SW 1271 (cell line): ENCODE data around the gene CNTNAP3B.
"Not testable (repeated sequence)": the region's sequence is repeated elsewhere in the genome, so short reads cannot be mapped to it uniquely, and the experiment has no call there.

Experiments used
- DNase-seq, 2 experiments: peaks; one replicate each; lab custom pipeline; 2025; lab: John Stamatoyannopoulos, UW

CNTNAP3B gene

DNA sequence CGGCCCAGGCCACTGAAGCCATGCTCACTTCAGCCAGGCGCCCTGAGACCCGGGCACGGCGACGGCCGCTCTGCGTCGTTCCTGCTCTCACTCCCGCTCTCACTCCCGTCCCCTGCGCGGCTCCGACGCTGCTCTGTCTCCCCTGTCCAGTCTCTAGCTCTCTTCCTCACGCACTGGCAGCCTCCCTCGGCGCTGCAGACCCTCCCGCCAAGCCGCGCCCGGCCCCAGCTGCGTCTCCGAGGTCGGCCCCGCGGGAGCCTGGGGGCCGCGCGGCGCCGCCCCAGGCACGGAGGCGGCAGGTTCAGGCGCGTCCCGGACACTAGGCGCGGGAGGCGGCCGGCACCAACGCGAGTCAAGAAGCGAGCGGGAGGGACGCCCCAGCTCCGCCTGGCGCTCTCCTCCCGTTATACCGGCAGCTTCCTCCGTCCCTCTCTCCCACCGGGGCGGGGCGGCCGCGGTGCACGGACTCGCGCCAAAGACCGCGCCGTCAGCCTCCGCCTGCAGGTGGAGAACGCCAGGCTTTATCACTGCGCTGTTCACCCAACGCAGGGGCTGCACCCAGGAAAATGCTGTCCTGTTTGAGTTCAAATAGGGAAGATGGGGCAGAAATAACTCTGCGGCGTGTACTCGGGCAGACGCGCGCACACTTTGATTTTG is at the start of gene CNTNAP3B:
CNTNAP3B (minus strand) TSS at position 354 of the 657 bp plus-strand sequence; CDS start at position 22, 332 bp downstream.
- not testable (repeated sequence) for DNase-seq

DNA sequence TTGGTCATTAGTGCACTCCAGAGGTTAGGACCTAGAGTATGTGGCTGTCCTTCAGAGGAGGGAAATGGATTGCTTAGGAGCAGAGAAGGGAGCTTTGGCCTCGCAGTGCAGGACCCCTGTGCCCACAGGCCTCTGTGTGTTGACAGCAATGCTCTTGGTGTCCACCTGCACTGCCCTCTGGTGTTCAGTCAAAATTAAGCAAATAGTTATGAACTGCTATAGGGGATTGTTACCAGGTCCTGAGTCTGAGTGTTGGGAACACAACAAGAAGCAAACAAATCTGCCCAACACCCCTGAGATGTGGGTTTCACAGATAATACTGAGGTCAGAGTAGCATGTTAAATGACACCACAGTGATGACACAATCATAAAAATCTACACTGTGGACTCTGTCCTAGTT is 31.1 kb upstream of the CNTNAP3B start:
- DNase-seq: not testable (repeated sequence)

DNA sequence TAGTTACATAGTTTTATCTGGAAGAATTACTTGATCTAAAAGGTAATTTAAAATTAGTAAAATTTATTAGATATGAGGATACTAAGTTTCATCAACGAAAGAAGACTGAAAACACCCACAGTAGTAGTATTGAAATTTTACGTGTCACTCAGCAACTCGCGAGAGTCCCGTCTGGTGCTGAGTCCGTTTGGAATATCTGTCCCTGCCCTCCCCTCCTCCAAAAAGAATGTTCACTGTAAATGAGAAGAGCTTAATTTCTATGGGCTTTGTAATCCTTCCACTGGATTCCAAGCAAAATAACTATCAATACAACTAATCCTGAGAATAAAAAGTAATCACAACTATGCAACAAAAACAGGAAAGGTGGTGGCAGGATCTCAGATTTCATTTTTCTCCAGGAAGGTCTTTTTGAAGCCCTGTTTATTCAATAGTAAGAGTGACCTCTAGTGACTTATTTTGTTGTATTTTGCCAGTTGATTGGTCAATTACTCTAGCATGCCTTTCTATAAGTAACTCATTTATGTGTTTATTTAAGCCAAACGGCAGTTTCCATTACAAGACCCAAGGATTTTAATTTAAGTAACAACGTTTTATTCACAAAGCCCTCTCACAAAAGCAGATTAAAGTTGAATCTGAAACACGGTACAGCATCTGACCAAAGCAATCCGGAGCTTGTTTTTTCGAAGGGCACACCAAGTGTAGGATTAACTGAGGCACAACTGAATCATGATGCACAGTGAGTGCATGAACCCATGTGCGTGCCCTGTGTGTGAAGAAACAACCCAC is 2.0 kb downstream of the CNTNAP3B start:
- peak in 1 of 2 experiments; percentile 5 for DNase-seq

DNA sequence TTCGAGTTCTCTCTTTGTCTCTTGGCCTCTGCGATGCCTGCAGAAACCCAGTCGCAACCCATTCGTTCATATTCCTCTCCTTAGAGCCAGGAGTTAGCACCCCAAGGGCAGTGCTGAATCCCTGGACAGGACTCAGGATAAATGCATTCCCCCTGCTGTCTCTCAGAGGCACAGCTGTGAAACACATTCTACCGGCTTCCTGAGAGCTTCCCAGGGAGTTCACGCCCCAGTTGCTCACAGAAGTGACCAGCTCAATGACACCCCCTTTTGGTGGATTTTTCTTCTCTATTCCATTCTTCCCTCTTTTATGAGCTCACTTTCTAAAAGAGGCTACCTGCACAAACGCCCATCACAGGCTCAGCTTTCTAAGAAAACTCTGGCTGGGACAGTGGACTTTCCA is 8.2 kb downstream of the CNTNAP3B start:
- DNase-seq: not testable (repeated sequence)

DNA sequence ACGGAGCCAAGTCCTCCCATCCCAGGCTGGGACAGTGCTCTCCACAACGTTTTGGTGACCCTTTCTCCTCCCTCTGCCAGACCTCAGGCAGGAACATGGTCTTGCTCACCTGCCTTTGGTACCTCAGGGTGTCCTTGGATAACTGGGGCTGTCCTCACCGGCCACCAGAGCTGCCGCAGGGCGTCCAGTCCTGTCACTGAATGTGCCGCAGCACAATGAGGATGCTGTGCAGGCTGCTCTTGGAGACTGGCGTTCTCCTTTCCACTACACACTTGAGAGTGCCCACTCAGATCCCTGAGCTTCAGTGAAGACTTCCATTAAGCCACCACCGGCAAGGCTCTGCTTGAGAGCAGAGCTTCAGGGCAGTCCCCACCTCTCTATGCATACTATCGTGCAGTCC is 33.3 kb downstream of the CNTNAP3B start:
- not testable (repeated sequence) for DNase-seq

DNA sequence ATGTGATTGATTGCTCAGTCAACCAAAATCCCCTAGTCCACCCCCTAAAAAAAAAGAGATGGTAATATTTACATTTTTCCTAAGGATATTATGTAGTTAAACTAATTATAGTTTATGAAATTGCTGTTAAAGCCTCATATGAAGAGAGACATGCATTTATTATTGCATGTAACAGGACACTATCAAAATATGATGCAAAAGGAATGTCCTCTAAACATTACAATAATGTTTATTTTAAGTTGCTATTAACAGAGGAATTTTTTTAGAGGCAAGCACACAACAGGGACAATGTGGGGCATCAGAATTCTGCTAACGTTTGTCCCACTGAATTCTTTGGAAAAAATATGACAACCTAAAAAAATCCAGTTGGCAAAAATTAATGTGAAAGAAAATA is 44.7 kb downstream of the CNTNAP3B start:
- DNase-seq: not testable (repeated sequence)

DNA sequence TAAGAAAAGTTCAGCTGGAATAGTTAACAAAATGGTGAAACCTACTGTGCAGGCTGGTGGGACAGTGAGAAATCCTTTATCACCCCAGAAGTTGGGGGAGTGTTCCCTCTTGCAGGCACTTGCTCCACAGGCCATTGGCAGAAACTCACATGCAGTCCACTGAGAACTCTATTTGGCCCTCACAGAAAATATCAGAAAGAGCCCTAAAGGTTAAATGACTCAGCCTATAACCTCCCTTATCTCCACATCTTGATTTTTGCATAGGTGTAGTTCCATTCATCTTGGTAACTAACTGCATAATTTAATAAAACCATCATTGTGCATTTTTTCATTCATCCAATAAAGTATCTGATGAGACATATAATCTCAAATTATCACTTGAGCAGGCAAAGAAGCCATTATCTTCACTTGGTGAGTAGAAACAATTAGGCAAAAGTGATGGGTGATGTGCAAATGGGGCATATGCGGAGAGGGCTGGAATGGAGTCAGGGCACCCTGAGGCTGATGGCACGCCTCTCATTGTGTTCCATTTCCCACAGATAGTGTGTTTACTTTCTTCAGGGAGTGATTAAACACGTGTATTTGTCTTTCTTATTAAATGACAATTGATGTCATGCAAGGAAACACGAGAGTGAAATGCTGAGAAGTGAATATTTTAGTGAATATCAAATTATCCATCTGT is 45.2 kb downstream of the CNTNAP3B start:
- not testable (repeated sequence) for DNase-seq

DNA sequence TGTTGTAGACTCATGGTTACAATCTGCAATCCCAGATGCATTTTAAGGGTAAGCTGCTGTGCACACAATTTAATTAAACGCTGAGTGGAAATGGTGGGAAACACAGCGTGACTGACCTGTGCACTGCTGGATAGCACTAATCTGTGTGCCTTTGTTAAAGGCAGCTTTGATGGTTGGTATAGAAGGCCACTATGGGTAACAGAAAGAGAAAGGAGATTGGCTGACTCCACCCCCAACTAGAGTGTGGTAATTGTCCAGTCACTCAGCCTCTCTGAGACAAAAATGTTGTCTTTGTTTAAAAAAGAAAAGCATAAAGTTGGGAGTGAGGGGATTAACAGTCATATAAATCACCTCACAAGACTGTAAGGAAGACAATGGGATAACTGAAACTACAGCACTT is 48.9 kb downstream of the CNTNAP3B start:
- not testable (repeated sequence) for DNase-seq

DNA sequence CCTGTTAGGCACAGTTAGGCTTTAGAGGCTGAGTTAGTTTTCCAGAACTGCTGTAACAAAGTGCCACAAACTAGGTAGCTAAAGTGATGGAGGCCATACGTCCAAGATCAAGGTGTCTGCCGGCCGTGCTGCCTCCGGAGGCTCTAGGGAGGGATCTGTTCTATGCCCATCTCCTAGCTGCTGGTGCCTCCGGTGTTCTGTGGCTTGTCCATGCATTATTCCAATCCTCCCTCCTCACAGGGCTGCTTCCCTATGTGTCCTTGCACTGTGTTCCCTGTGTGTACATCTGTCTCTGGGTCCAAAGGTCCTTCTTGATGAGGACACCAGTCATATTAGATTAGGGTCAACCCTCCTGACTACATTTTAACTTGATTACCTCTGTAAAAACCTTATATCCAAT is 54.4 kb downstream of the CNTNAP3B start:
- DNase-seq: not testable (repeated sequence)

DNA sequence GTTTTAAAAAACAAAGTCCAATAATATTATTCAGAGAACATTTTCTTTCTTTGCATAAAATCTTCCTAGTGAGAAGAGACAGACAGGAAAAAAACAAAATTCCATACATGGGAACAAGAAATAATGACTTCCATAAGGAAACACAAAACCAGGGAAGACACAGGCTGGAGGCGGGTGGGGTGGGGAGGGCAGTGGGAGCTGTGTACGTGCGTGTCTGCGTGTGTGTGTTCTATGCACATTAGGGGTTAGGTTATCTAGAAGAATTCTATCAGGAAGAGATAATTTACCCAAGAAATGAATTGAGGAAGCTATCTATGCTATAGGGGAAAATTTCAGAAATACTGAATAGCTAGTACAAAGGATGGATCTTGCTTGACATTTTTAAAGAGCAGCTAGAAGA is 58.2 kb downstream of the CNTNAP3B start:
- DNase-seq: not testable (repeated sequence)

DNA sequence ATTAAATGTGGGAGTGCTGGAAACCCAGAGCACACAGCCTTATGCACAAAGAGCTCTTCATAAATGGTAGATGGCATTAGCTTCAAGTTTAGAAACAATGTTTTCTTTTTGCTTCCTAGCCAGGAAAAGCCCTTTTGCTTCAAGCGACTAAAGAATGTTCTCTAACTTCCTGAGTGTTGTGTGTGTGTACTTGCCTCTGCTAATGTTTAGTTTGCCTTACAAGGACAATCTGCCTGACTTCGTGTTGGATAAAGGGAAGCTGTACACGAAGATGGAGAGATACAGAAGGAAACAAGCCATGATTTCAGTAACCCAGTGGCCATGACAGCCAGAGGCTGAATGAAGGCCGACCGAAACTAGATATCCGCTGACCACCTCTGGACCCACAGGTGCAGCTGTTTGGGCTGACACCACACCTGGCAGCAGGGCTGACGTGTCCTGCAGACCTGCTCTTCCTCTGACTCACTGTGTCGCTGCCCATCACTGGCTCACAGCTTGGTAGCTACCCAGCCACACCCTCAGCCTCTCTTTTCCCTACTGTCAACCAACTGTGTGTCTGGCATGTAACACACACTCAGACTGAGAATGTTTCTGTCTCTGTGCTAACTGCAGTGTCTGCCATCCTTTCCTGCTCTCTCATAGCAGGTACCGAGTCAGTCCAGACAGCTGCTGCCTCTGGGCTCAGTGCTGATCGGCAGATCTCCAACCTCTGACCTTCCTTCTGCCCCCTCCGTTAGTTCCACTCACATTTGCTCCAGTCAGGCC is 59.0 kb downstream of the CNTNAP3B start:
- not testable (repeated sequence) for DNase-seq

DNA sequence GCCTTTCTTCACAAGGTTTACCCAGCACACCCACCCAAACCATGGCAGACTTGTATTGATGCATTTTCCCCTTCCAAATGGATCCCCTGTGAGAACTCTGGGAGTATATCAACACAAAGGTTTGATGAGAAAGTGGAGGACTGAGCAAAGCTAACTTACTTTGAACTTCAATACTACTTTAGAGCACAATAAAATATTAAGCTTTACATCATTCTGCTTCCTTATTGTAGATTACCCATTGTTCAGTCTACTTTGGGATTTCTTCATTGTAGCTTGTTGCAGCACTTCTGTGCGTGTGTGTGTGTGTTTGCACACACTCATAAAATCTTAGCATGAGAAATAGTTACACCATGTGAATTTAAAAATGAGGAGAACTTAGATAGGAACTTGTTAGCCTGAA is 75.4 kb downstream of the CNTNAP3B start:
- DNase-seq: not testable (repeated sequence)

DNA sequence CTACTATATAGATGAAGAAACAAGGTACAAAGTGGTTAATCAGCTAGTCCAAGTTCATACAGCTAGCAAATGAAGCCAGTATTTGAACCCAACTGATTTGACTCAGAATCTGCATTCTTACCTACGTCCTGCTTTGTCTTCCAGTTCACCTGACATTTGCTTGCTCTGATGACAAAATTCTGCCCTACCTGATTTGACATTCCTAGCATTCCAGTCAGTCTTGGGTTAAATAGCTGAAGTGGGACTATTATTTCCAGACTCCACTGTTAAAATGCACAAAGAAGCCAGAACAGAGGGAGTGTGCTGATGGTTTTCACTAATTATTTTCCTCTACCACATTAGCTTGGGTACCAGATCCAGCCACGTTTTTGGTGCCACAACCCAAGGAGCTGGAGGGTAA is 78.5 kb downstream of the CNTNAP3B start:
- not testable (repeated sequence) for DNase-seq

DNA sequence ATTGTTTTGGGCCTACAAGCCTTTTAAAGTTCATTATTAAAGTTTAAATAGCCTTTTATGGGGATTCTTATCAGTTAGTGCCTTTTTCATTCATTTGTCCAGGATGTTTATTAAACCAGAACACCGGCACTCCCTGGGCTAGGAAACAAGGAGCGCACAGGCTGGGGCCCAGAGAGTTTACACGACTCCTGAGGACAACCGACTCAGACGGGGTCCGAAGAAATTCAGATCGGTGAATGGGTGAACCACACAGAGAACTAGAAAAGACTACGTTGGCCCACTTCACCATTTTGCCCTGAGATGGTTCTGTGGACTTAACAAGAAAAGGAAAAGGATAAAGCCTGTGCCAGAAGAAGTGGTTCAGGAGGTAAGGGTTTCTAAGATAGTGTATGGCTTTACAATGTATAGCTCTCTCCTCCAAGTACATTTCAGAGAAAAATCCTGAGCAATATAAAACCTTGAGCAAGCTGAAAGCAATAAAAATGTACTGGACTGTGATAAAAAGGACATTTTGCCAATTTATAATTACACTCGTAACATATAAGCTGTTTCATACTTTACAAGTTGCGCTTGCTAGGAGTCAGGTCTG is 84.7 kb downstream of the CNTNAP3B start:
- not testable (repeated sequence) for DNase-seq

DNA sequence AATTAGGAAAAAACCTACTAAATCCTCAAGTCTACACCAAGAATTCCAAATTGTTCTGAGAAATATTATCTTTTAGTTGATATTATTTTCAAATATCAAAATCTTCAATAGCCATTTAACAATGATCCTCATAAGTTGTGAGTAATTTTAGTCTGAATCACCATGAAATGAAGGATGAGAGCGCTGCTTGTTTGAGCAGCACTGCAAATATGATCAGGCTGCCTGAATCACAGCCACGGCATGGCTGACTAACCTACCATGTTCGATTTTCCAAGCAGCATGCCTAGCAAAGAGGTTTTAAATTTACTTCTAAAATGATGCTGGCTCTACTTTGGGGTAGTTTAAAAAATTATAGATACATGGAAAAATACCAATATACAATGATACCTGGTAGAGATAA is 95.7 kb downstream of the CNTNAP3B start:
- DNase-seq: not testable (repeated sequence)

DNA sequence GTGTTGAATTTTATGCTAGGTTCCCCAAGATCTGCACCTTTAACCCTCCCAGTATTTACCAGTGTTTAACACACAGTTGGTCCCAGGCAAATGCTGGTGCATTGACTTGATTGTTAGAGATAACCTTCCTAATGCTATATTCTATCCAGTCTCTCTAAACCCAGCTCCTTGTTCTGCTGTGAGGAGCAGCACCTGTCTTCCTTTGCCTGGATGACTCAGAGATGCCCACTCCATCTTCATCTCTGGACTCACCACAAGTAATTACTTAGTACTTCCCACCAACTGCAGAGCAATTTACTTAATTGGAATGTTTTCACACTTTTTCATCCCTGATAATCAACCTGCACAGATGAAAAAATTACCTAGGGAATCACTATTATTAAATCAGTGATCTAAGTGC is 108.6 kb downstream of the CNTNAP3B start:
- DNase-seq: not testable (repeated sequence)

DNA sequence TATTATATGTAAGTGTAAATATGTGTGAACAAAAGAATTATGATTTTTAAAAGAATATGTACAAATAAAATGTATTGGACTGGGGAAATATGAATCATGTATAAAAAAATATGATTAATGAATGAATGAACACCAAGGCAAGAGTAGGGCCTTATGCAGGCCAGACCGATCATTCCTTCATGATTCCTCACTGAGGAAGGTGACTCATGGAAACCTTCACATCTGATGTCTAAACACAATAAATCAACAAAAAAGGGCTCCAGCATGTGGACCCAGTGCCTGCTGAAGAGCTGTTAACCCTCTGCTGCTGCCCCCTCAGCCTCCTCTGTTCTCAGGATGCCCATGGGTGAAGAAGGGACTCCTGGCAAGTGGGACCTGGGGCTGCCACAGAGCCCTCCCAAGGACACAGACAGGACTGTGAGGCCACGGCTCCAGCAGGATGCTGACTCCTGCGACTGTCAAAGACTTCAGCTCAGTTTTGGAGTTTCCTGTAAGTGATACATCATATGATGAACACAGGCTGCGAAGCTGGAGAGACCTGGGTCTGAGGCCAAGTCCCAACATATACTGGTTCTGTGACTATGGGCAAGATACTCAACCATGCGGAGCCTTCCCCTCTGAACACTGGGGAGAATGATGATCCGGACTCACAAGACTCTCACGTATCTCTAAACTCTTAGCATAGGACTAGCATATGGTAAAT is 110.9 kb downstream of the CNTNAP3B start:
- DNase-seq: not testable (repeated sequence)

DNA sequence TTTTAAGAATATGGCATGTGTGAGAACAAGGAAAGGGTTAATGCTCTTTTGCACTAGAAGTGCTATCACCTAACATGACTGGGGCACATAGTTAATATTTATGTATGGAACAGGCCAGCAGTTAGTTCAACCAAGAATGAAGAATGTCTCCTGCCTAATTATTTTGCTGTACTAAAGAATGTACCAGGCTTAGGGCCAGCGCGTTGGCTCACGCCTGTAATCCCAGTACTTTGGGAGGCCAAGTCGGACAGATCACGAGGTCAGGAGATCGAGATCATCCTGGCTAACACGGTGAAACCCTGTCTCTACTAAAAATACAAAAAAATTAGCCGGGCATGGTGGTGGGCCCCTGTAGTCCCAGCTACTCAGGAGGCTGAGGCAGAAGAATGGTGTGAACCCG is 114.9 kb downstream of the CNTNAP3B start:
- DNase-seq: not testable (repeated sequence)

DNA sequence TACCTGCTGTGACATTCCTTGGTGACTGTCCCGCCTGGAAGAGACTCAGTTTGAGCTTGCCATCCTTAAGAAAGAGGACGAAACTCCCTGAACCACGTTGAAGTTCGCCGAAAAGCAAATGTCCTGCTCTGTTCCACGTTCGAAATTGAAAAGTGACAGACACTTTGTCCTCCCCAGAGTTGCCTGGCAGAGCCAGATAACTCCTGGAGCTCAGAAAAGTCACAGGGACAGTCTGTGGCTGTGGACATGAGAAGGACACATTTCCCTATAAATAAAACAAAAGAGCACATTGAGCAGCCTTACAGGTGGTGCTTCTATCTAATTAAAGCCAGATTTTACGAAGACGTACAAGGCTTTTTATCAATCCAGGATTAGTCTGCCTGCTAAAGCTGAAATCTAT is 137.6 kb downstream of the CNTNAP3B start:
- not testable (repeated sequence) for DNase-seq

DNA sequence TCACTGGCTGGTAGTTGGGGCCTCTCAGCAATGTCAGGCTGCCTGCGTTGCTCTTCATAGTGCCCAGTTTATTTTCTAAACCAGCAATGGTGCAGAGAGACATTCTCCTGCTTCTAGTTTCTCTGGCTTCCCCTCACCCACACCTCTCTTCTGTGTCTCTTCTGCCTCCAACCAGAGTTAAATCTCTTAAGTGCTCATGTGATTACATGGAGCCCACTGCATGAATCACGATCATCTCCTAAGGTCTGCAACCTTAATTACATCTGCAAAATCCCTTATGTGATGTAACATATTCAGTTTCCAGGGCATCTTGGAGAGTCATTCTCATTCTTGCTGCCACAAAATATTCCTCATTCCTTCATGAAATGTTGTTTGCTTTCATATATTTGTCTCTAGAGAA is 149.0 kb downstream of the CNTNAP3B start:
- not testable (repeated sequence) for DNase-seq
